ENCODE measurements around the gene CMC1. TPM values are rescaled to one million over a fixed set of nuclear protein-coding genes. Genes with fewer than 3 reads are reported as not detected.
"Not testable (repeated sequence)": the region's sequence is repeated elsewhere in the genome, so short reads cannot be mapped to it uniquely, and the experiment has no call there.

CMC1 gene, protein sequence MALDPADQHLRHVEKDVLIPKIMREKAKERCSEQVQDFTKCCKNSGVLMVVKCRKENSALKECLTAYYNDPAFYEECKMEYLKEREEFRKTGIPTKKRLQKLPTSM
- total RNA-seq (ENCODE audit: low replicate concordance) = 15.7 and 18.2 TPM in 2 replicates
- long read RNA-seq, full-length matches to known transcripts = 8 of 8 reads
- long read RNA-seq, partial matches to known transcripts = 0 of 8 reads
- long read RNA-seq, other reads (novel, unspliced or antisense) = 0 of 8 reads

DNA sequence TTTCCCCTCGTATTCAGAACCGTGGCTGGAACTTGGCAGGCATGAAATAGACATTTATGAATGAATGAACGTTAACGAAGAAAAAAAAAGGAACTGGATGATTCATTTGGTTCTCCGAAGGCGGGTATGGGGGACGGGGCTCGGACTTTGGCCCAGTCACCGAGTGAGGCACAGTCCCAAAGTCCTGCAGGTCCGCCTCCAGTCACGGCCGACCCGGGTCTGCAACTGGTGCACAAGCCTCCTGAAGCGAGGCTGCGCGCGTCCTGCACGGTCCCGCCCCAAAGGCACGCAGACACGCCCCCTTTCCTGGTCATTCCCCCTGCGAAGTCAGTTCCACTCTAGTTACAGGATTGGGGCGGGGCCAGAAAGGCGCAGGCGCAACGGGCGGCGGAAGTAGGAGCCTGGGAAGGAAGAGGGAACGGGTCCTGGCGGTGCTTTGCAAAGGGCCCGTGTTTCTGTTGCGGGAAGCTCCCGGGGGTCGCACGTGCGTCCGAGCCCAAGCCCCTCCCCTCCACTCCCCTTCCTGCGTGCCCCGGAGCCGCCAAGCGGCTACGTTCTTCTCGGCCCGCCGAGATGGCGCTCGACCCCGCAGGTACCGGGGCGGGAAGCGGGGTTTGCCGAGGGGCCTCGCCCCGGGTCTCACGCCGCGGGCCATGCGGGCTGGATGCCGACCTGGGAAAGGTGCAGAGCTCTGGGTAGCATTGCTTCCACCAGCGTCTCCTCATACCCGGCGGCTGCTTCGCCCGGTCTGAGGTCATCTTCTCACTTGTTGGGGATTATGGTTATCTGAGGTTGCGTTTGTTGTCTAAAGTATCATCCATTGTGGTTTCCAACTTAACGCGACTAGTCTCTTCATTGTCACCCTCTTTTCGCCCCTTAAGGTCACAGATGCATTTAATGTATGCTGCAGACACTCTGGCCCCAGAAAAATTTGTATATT, at the start of gene CMC1:
Gene CMC1, plus strand, starts transcription at position 399 of the 940 bp plus-strand sequence. Its CDS starts 175 bp downstream, at position 574.
- Mint-ChIP-seq H3K36me3 (peaks cover 18% of the 10 kb centered on the region), H3K27ac (peak within 1 kb of the TSS; percentile 91), H3K4me3 (peak within 1 kb of the TSS; percentile 95), H3K4me1 (ENCODE audit: unreplicated experiment) (peaks cover 35% of the 10 kb centered on the region), H3K27me3 (no peaks in the 10 kb centered on the region), H3K9me3 (peaks cover 9% of the 10 kb centered on the region)
- DNase-seq (ENCODE audit: extremely low spot score, unreplicated experiment) = peak; percentile 95
- TF ChIP-seq, protein P1, sequence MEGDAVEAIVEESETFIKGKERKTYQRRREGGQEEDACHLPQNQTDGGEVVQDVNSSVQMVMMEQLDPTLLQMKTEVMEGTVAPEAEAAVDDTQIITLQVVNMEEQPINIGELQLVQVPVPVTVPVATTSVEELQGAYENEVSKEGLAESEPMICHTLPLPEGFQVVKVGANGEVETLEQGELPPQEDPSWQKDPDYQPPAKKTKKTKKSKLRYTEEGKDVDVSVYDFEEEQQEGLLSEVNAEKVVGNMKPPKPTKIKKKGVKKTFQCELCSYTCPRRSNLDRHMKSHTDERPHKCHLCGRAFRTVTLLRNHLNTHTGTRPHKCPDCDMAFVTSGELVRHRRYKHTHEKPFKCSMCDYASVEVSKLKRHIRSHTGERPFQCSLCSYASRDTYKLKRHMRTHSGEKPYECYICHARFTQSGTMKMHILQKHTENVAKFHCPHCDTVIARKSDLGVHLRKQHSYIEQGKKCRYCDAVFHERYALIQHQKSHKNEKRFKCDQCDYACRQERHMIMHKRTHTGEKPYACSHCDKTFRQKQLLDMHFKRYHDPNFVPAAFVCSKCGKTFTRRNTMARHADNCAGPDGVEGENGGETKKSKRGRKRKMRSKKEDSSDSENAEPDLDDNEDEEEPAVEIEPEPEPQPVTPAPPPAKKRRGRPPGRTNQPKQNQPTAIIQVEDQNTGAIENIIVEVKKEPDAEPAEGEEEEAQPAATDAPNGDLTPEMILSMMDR (conservative IDR thresholded peaks at IDR 0.05) = no peak

DNA sequence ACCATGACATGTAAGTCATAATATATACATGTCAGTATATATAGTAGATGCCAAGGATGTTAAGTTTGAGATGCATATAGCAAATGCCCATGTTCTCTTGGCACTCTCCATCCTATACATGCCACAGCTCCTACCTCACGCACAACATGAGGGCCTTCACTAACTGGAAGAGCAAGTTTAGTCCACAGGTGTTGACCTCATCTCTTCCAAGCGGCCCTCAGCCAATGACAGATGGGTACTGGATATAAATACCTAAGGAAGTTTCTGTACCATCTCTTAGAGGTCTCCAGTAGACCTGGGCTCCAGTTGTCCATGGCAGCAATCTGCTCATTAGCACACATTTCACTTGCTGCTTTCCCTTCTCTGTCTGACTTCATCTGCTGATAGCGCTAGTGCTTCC, 43.3 kb upstream of the CMC1 start:
- H3K4me1 Mint-ChIP-seq (ENCODE audit: unreplicated experiment) = no peaks in the 10 kb centered on the region

DNA sequence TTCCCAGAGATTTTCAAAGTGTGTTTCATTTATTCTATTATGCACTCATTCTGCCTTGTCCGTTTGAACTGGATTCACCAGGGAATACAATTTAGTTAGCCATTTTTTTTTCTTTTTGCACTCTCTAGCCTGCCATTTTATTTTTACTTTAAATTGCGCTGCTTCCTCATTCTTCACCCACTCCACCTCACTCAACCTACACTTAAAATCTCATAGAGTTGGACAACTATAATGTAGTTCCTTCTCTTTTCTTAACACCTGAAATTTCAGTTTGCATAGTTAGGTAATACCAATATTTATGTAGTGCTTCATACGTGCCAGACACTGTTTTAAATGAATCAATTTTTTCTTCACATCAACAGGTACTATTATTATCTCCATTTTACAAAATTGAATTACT, 42.4 kb upstream of the CMC1 start:
- no peaks in the 10 kb centered on the region for H3K9me3 Mint-ChIP-seq
- no peaks in the 10 kb centered on the region for H3K4me1 Mint-ChIP-seq (ENCODE audit: unreplicated experiment)
- no peaks in the 10 kb centered on the region for H3K36me3 Mint-ChIP-seq
- DNase-seq (ENCODE audit: extremely low spot score, unreplicated experiment) = no peak
- H3K4me3 Mint-ChIP-seq = no peak overlapping the region
- H3K27me3 Mint-ChIP-seq = no peaks in the 10 kb centered on the region
- TF ChIP-seq, protein P1 (conservative IDR thresholded peaks at IDR 0.05) = no peak
- no peak overlapping the region for H3K27ac Mint-ChIP-seq

More for the DNA sequence above, 43.3 kb upstream of the CMC1 start:
- no peaks in the 10 kb centered on the region for H3K27me3 Mint-ChIP-seq
- H3K36me3 Mint-ChIP-seq = no peaks in the 10 kb centered on the region
- TF ChIP-seq, protein P1 (conservative IDR thresholded peaks at IDR 0.05) = no peak
- H3K9me3 Mint-ChIP-seq = no peaks in the 10 kb centered on the region
- no peak overlapping the region for H3K27ac Mint-ChIP-seq
- no peak for DNase-seq (ENCODE audit: extremely low spot score, unreplicated experiment)
- H3K4me3 Mint-ChIP-seq = no peak overlapping the region

DNA sequence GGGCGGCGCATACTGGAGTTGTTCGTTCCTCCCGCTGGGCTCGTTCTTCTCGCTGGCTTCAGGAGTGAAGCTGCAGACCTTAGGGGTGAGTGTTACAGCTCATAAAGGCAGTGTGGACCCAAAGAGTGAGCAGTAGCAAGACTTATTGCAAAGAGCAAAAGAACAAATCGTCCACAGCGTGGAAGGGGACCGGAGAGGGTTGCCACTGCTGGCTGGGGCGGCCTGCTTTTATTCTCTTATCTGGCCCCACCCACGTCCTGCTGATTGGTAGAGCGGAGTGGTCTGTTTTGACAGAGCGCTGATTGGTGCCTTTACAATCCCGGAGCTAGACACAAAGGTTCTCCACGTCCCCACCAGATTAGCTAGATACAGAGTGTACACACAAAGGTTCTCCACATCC, 41.8 kb upstream of the CMC1 start:
- not testable (repeated sequence) for H3K4me1 Mint-ChIP-seq (ENCODE audit: unreplicated experiment); H3K4me3 Mint-ChIP-seq; H3K36me3 Mint-ChIP-seq; H3K9me3 Mint-ChIP-seq; DNase-seq (ENCODE audit: extremely low spot score, unreplicated experiment); H3K27ac Mint-ChIP-seq; H3K27me3 Mint-ChIP-seq

DNA sequence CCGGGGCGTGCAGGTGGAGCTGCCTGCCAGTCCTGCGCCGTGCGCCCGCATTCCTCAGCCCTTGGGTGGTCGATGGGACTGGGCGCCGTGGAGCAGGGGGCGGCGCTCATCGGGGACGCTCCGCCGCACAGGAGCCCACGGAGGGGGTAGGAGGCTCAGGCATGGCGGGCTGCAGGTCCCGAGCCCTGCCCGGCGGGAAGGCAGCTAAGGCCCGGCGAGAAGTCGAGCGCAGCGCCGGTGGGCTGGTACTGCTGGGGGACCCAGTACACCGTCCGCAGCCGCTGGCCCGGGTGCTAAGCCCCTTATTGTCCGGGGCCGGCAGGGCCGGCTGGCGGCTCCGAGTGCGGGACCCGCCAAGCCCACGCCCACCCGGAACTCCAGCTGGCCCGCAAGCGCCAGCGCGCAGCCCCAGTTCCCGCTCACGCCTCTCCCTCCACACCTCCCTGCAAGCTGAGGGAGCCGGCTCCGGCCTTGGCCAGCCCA, 41.0 kb upstream of the CMC1 start:
- H3K36me3 Mint-ChIP-seq; H3K27me3 Mint-ChIP-seq; H3K9me3 Mint-ChIP-seq; H3K4me1 Mint-ChIP-seq (ENCODE audit: unreplicated experiment); DNase-seq (ENCODE audit: extremely low spot score, unreplicated experiment); H3K27ac Mint-ChIP-seq; H3K4me3 Mint-ChIP-seq: not testable (repeated sequence)

DNA sequence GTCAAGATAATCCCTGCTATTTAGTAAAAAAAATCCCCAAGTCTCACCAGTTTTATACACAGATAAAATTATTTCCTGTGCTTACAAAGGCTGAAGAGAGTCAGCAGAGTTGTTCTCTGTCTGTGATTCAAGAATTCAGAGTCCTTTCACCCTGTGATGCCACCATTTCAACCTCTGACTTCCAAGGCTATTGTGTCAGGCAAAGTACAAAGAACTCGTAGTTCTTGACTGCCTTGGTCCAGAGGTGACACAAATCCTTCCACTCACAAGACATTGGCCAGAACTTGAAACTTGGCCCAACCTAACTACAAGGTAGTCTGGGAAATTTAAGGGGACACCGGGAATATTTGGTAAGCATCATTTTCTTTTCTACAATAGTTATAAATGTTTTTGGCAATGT, 34.9 kb upstream of the CMC1 start:
- Mint-ChIP-seq H3K27ac (no peak overlapping the region), H3K27me3 (peaks cover 2% of the 10 kb centered on the region), H3K36me3 (no peaks in the 10 kb centered on the region), H3K9me3 (no peaks in the 10 kb centered on the region), H3K4me3 (no peak overlapping the region), H3K4me1 (ENCODE audit: unreplicated experiment) (no peaks in the 10 kb centered on the region)
- TF ChIP-seq, protein P1 (conservative IDR thresholded peaks at IDR 0.05) = no peak
- DNase-seq (ENCODE audit: extremely low spot score, unreplicated experiment) = no peak

All from type B pancreatic cell (in vitro differentiated cells).